ENCODE results near the gene CEBPA.

Gene CEBPA

GRCh38 chr19:33286899-33287298 is 15.4 kb downstream of the CEBPA start:
- no peak for DNase-seq (ENCODE audit: low spot score)

GRCh38 chr19:33285441-33285927 is 16.9 kb downstream of the CEBPA start:
- no peak for DNase-seq (ENCODE audit: low spot score)

GRCh38 chr19:33284756-33285155 is 17.6 kb downstream of the CEBPA start:
- DNase-seq (ENCODE audit: low spot score) = no peak

GRCh38 chr19:33284146-33284643 is 18.1 kb downstream of the CEBPA start:
- DNase-seq (ENCODE audit: low spot score) = no peak

GRCh38 chr19:33283589-33283988 is 18.7 kb downstream of the CEBPA start:
- no peak for DNase-seq (ENCODE audit: low spot score)

- DNase-seq (ENCODE audit: low spot score) = no peak
Measured at GRCh38 chr19:33282036-33282671, 20.2 kb downstream of the CEBPA start.

GRCh38 chr19:33281296-33281926 is 20.9 kb downstream of the CEBPA start:
- no peak for DNase-seq (ENCODE audit: low spot score)

GRCh38 chr19:33280351-33280921 is 21.9 kb downstream of the CEBPA start:
- no peak for DNase-seq (ENCODE audit: low spot score)

GRCh38 chr19:33279430-33280350 is 22.6 kb downstream of the CEBPA start:
- DNase-seq (ENCODE audit: low spot score) = no peak

GRCh38 chr19:33278403-33279269 is 23.7 kb downstream of the CEBPA start:
- DNase-seq (ENCODE audit: low spot score) = no peak

- DNase-seq (ENCODE audit: low spot score) = no peak
Measured at GRCh38 chr19:33278023-33278402, 24.3 kb downstream of the CEBPA start.

GRCh38 chr19:33277434-33277833 is 24.9 kb downstream of the CEBPA start:
- DNase-seq (ENCODE audit: low spot score) = no peak

- no peak for DNase-seq (ENCODE audit: low spot score)
Measured at GRCh38 chr19:33275933-33276619, 26.3 kb downstream of the CEBPA start.

GRCh38 chr19:33275559-33275932 is 26.8 kb downstream of the CEBPA start:
- DNase-seq (ENCODE audit: low spot score) = no peak

- DNase-seq (ENCODE audit: low spot score) = no peak
Measured at GRCh38 chr19:33274663-33275558, 27.4 kb downstream of the CEBPA start.

GRCh38 chr19:33273881-33274662 is 28.3 kb downstream of the CEBPA start:
- peak; percentile 86 for DNase-seq (ENCODE audit: low spot score)

- DNase-seq (ENCODE audit: low spot score) = peak; percentile 33
Measured at GRCh38 chr19:33273065-33273736, 29.1 kb downstream of the CEBPA start.

Measured in hepatic stellate cell (primary cell).